Activated effector memory CD4-positive, alpha-beta T cell treated with Interleukin-2 at 50 U/mL for 16 hours (primary cell): ENCODE measurements around the gene MOGAT3.

Source experiments
- DNase-seq: peaks from one replicate; pipeline ENCODE4 v3.0.0-alpha.2; 2020

Gene MOGAT3

GRCh38 chr7:101172005-101172853 lies 28.6 kb downstream of the MOGAT3 start:
- no peak for DNase-seq

DNA sequence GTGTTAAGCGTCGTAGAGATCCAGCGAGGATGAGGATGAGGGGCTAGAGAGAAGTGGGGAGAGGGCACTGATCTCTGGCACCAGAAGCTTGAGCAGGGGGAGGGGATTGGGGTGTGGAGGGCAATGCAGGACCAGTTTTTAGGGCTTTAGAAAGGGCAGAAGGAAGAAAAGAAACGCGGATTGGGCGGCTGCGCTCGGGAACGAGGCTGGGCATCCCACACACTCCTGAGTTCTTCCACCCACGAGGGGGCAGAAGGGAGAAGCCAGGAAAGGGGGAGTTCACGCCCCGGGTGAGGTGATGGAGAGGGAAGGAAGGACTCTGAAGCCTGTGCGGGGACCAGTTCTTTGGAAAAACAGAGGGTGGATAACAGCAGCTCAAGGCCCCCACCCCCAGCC lies 29.4 kb downstream of the MOGAT3 start:
- DNase-seq: no peak

- DNase-seq: no peak
Measured at GRCh38 chr7:101170617-101171441, 30.0 kb downstream of the MOGAT3 start.

- peak; percentile 67 for DNase-seq
Measured at GRCh38 chr7:101169838-101170551, 30.8 kb downstream of the MOGAT3 start.

DNA sequence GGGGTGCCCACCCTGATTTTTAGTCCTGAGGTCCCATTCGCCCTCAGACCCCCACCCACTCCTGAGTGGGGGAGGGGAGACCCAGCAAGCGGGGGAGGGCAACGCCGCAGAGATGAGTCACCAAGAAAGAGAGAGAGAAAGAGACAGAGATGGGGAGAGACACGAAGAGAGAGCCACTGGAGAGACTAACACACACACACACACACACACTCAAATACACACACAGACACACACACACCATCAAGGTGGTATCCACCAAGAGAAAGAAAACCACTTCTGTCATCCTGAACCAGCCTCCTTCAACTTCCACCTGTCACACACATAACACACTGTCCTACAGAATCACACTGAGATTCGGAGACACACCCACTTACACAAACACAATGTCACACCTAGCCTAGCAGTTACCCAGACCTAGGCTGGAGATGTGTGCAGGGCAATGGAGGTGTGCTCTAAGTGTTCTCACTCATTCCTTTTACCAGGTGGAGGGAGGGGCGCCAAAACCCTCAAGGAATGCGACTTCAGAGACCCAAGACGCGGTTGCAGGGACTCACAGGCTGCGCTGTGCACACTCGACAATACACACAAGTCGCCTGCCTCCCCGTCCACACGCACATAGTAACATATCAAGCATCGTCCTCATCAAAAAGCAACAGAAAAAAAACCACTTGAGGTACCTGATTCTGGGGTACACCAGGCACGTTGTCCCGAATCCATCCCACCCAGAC lies 31.6 kb downstream of the MOGAT3 start:
- DNase-seq: no peak

GRCh38 chr7:101168412-101169049 lies 32.3 kb downstream of the MOGAT3 start:
- no peak for DNase-seq

GRCh38 chr7:101167645-101168411 lies 33.0 kb downstream of the MOGAT3 start:
- DNase-seq: no peak

GRCh38 chr7:101166909-101167644 lies 33.8 kb downstream of the MOGAT3 start:
- no peak for DNase-seq

GRCh38 chr7:101166648-101166908 lies 34.3 kb downstream of the MOGAT3 start:
- DNase-seq: no peak

DNA sequence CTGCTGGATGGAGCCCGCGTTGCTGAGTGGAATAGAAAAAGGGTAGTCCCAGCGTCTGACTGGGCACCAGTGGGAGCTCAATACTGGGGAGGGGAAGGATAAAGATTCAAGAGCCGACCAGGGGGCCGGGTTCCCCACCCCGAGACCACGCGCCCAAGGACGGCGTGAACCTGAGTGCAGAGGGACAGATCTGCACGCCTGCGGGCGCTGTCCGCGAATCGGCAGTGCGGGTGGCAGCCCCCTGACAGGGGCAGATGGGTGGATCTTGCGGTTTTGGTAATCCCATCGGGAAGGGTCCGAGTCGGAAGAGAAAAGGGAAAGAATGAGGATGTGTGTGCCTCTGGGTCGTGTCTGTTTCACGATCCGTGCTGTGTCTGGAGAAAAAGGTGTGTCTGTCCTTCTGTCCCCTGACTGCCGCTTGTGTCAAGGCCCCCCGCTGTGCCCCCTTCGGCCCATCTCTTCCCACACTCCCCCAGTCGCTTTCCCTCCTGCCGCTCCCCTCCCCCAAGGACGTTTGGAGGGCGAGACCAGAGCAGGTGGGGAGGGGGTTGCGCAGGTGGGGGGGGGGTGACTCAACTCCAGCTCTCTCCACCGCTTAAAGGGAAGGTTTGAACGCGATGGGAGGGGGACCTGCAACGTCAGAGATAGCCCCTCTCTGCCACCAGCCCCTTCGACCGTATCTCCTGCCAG lies 34.7 kb downstream of the MOGAT3 start:
- no peak for DNase-seq

DNA sequence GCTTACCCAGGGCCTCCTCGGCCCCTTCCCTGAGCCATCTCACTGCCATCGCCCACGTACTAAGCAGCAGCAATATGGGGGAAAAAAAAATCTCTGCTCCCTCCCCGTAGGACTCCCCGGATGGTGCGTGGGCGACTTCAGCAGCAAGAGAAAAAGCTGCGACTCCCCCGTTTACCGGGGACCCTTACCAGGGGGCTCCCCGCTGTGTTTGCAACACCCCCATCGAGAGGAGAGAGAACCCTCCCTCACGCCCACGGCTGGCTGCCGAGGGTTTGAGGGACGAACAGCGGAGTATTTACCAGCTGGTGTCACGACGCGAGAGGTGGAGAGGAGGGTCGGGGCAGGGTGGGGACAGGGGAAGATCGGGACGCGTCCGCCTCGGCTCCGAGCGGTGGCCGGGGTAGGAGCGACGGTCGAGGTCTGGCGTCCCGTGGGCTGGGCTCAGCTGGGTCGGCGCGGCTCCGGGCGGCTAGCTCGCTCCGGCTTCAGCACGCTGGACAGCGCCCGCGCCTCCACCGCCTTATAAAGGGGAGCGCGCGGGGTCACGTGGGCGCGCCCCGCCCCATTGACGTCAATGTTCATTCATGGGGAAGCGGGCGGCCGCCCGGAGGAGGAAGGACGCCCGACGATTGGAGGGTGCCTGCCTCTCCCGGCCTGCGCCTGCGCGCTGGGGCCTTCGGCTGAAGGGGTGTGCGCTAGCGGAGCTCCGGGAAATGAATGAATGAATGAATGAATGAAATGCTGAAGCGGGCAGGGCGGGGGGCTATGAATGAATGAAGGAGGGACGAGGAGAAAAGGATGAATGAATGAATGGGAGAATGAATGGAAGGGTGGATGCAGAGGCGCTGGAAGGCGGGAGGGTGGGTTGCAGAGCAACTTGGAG lies 35.5 kb downstream of the MOGAT3 start, which contains the start of gene VGF:
TSS of gene VGF (minus strand) at position 495 of the 883 bp plus-strand sequence. CDS start 726 bp downstream, outside the sequence.
- DNase-seq: peak; percentile 85

GRCh38 chr7:101164071-101164840 lies 36.6 kb downstream of the MOGAT3 start:
- no peak for DNase-seq

GRCh38 chr7:101163279-101164070 lies 37.4 kb downstream of the MOGAT3 start:
- no peak for DNase-seq

GRCh38 chr7:101162551-101163278 lies 38.1 kb downstream of the MOGAT3 start:
- no peak for DNase-seq

GRCh38 chr7:101161692-101162471 lies 39.0 kb downstream of the MOGAT3 start:
- no peak for DNase-seq

DNA sequence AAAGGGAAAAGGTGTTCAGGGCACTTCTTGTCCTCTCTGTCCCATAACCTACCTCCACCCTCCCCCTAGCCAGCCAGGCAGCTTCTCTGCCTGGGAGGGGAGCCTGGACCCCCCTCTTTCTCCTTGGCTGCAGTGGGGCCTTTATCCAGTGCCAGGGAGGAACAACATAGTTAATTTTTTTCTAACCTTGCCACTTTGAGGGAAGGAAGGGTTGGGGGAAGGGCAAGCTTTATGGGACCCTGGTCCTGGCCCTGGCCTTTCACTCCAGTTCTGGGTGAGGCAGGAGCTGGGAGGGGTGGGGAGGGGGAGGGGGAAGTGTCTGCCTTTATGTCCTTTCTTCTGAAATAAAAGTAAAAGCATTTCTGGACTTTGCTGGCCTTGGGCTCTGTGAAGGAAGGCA lies 39.9 kb downstream of the MOGAT3 start:
- no peak for DNase-seq
